Panc1 (cell line): ENCODE measurements around the gene MAMLD1. TPM values are rescaled to one million over a fixed set of nuclear protein-coding genes. Genes with fewer than 3 reads are reported as not detected.

Source experiments
- ATAC-seq: fragments of 200-7000 bp; cut with Tn5 transposase; 2 replicates; pipeline ENCODE4 v1.9.1; 2020; ENCODE audit warnings: mild to moderate bottlenecking, moderate library complexity
- BruUV-seq: library from RNA; stranded (reverse); fragments of 400-500 nt; replicated peaks from 2 replicates; lab custom pipeline; 2021; lab: Mats Ljungman, UMichigan
- CTCF ChIA-PET: fragments of 300-600 bp; sonication (Branson Sonifier 250); formaldehyde crosslinking; loops from one replicate; lab custom pipeline; 2022; ENCODE audit warnings: antibody characterized with exemption; lab: Charles Lee
- POLR2A ChIA-PET: fragments of 300-600 bp; sonication (Branson Sonifier 250); formaldehyde crosslinking; loops from one replicate; lab custom pipeline; 2022; ENCODE audit warnings: antibody characterized with exemption; lab: Charles Lee
- DNase-seq: peaks from one replicate; pipeline ENCODE4 v3.0.0-alpha.2; 2010; ENCODE audit warnings: low read depth, low spot score
- H3K27ac ChIP-seq: 2 replicates; pipeline ENCODE4 v1.5.1; 2011; ENCODE audit warnings: mild to moderate bottlenecking, low read length, inconsistent platforms
- H3K27me3 ChIP-seq: fragments of 200-500 bp; sonication (Bioruptor generic); 2 replicates; pipeline ENCODE4 v1.6.0; 2014; ENCODE audit warnings: low read length, inconsistent platforms; ENCODE audit not compliant: control insufficient read depth, insufficient read depth
- H3K36me3 ChIP-seq: fragments of 200-500 bp; sonication (Bioruptor generic); 2 replicates; pipeline ENCODE4 v1.5.1; 2014; ENCODE audit warnings: inconsistent platforms, mild to moderate bottlenecking, low read length, moderate library complexity; ENCODE audit not compliant: control insufficient read depth, insufficient read depth
- H3K4me1 ChIP-seq: 2 replicates; pipeline ENCODE4 v1.5.1; 2011; ENCODE audit warnings: inconsistent platforms, mild to moderate bottlenecking, low read length, moderate library complexity; ENCODE audit not compliant: control insufficient read depth, insufficient read depth
- H3K4me3 ChIP-seq, 2 experiments: 2 replicates each; pipeline ENCODE4 v1.5.1; 2011 to 2012; ENCODE audit warnings: low read depth in 2 of 2, low read length in 2 of 2, mild to moderate bottlenecking in 2 of 2, inconsistent platforms in 1 of 2, moderate library complexity in 1 of 2
- H3K9me3 ChIP-seq: fragments of 200-500 bp; sonication (Bioruptor generic); 2 replicates; pipeline ENCODE4 v1.5.1; 2014; ENCODE audit warnings: low read depth, mild to moderate bottlenecking, inconsistent platforms, low read length, moderate library complexity; ENCODE audit not compliant: control insufficient read depth, insufficient read depth
- CTCF ChIP-seq: fragments of 450-650 bp; IDR thresholded peaks from 2 replicates; pipeline ENCODE4 v1.5.1; 2017; ENCODE audit warnings: mild to moderate bottlenecking
- POLR2AphosphoS5 ChIP-seq: IDR thresholded peaks from 2 replicates; pipeline ENCODE4 v1.6.1; 2012; ENCODE audit warnings: mild to moderate bottlenecking, low read depth, low read length, moderate library complexity
- REST ChIP-seq, 2 experiments: IDR thresholded peaks; 2 replicates each; pipeline ENCODE4 v1.6.1; 2011 to 2012; ENCODE audit warnings: low read depth in 2 of 2, control low read depth in 1 of 2, low read length in 1 of 2, mild to moderate bottlenecking in 1 of 2, moderate library complexity in 1 of 2; ENCODE audit not compliant: insufficient read depth in 1 of 2
- SIN3A ChIP-seq: IDR thresholded peaks from 2 replicates; pipeline ENCODE4 v1.6.1; 2012; ENCODE audit warnings: low read depth, mild to moderate bottlenecking, low read length, moderate library complexity, borderline replicate concordance; ENCODE audit not compliant: insufficient read depth
- TCF7L2 ChIP-seq: IDR thresholded peaks from 2 replicates; pipeline ENCODE4 v1.6.1; 2011; ENCODE audit warnings: mild to moderate bottlenecking, low read depth, low read length, inconsistent platforms
- in situ Hi-C: cut with HindIII; loops from 2 replicates; pipeline ENCODE4 v1.10.0; 2016; ENCODE audit warnings: low sequenced_read_pairs, low pct_unique_long_range_greater_than_20kb
- intact Hi-C: fragments of 100-400 bp; cut with micrococcal nuclease; formaldehyde crosslinking; loops from one replicate; pipeline ENCODE4 v1.10.0; 2022; ENCODE audit not compliant: unreplicated experiment
- total RNA-seq: library from RNA; stranded (reverse); gene quantifications from one replicate; pipeline ENCODE4 v1.2.1, GENCODE V29; 2021; ENCODE audit not compliant: unreplicated experiment

MAMLD1 gene
- total RNA-seq, 1 experiment from 2014 or later = 2.1 TPM

DNA sequence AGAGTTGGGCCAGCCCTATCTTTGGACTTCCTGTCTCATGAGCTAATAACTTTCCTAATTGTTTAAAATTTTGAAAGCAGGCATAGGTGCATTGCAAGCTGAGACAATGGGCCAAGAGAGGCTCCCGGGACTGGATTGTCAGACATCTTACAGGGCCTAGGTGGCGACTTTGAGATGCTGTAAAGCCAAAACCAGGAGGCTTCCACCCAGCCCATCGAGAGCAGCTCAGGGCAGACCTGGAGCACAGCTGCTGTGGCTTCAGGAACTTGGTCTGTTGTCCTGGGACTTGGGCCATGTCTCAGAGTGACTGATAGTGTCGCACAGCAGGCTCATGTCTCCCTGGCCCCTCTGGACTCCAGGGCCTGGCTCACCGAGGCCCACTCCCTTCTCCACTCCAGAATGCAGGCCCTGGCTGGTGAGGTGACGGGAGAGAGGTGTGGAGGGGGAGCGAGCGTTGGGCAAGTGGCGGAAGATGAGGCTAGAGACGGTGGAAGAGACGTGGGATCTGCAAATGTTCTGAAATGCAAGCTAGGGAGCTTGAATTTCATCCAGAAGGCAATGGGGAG is 181.2 kb downstream of the MAMLD1 start:
- in situ Hi-C loops = no loop called here
- H3K9me3 ChIP-seq = no peaks in the 10 kb centered on the region
- no peak for TF ChIP-seq SIN3A
- DNase-seq (no peak), ATAC-seq (peak; percentile 56; the same call in 1 of the 2 replicates)
- no peaks in the 10 kb centered on the region for H3K36me3 ChIP-seq
- ChIA-PET POLR2A (no interaction called here), CTCF (no interaction called here)
- no peak overlapping the region for H3K27ac ChIP-seq
- H3K4me3 ChIP-seq = no peak overlapping the region
- BruUV-seq = no TSS peak
- H3K27me3 ChIP-seq = no peaks in the 10 kb centered on the region
- H3K4me1 ChIP-seq = peaks cover 7% of the 10 kb centered on the region; the same call in 1 of the 2 replicates
- intact Hi-C loops = no loop called here

- intact Hi-C loops = no loop called here
- POLR2A ChIA-PET = no interaction called here
- no peak for DNase-seq
- TF ChIP-seq REST (IDR thresholded peaks at IDR 0.05; ENCODE audit: insufficient read depth in 1 of 2, low read depth in 2 of 2, low read length in 1 of 2) = no peak
- no peak for TF ChIP-seq SIN3A
- TF ChIP-seq TCF7L2 = no peak
- no peak for TF ChIP-seq CTCF
- TF ChIP-seq POLR2AphosphoS5 = no peak
- peaks cover 7% of the 10 kb centered on the region; the same call in 1 of the 2 replicates for H3K4me1 ChIP-seq
- no peaks in the 10 kb centered on the region for H3K36me3 ChIP-seq
- in situ Hi-C loops = no loop called here
- CTCF ChIA-PET = interaction anchor here (0.6 kb wide), 1 partner anchor 39 kb away, joined by 3 read pairs; no protein-coding TSS in a partner anchor
- H3K4me3 ChIP-seq = no peak overlapping the region
- H3K27ac ChIP-seq = no peak overlapping the region
- no TSS peak for BruUV-seq
- H3K9me3 ChIP-seq = no peaks in the 10 kb centered on the region
- no peak for ATAC-seq
- H3K27me3 ChIP-seq = no peaks in the 10 kb centered on the region
Measured at GRCh38 chrX:150544835-150545770, 182.0 kb downstream of the MAMLD1 start.
